ACC112 (cell line): Measurements from ENCODE around the gene PRKD1.
"Not testable (repeated sequence)": the region's sequence is repeated elsewhere in the genome, so short reads cannot be mapped to it uniquely, and the experiment has no call there.

ENCODE experiments used
- H2AFZ ChIP-seq: fragments of 200-600 bp; sonication (generic); one replicate; pipeline ENCODE4 v1.6.0; 2017; ENCODE audit warnings: antibody characterized with exemption, low read length; ENCODE audit not compliant: unreplicated experiment
- H3K27ac ChIP-seq: fragments of 200-600 bp; sonication (generic); 2 replicates; pipeline ENCODE4 v1.5.1; 2014; ENCODE audit warnings: low read depth, mild to moderate bottlenecking, antibody characterized with exemption, low read length, moderate library complexity
- H3K27me3 ChIP-seq: fragments of 200-600 bp; sonication (generic); 2 replicates; pipeline ENCODE4 v1.6.1; 2014; ENCODE audit warnings: mild to moderate bottlenecking, antibody characterized with exemption, low read length, moderate library complexity, mixed read lengths; ENCODE audit not compliant: insufficient read depth
- H3K36me3 ChIP-seq: fragments of 200-600 bp; sonication (generic); 2 replicates; pipeline ENCODE4 v1.6.1; 2016; ENCODE audit warnings: mild to moderate bottlenecking, antibody characterized with exemption, low read length, moderate library complexity, mixed read lengths; ENCODE audit not compliant: insufficient read depth
- H3K4me1 ChIP-seq: fragments of 200-600 bp; sonication (generic); one replicate; pipeline ENCODE4 v1.6.1; 2016; ENCODE audit warnings: low read length, mixed read lengths; ENCODE audit not compliant: insufficient read depth, unreplicated experiment, control insufficient read depth
- H3K4me3 ChIP-seq: fragments of 200-600 bp; sonication (generic); 2 replicates; pipeline ENCODE4 v1.5.1; 2014; ENCODE audit warnings: mild to moderate bottlenecking, low read depth, low read length
- H3K79me2 ChIP-seq: fragments of 200-600 bp; sonication (generic); one replicate; pipeline ENCODE4 v1.6.0; 2016; ENCODE audit warnings: low read length; ENCODE audit not compliant: control insufficient read depth, unreplicated experiment, insufficient read depth

PRKD1 gene

GRCh38 chr14:29799464-29800095, 128.1 kb downstream of the PRKD1 start:
- Histone ChIP-seq H3K4me3 (no peak overlapping the region), H3K4me1 (no peaks in the 10 kb centered on the region), H3K27ac (no peak overlapping the region), H3K27me3 (no peaks in the 10 kb centered on the region), H2AFZ (no peak overlapping the region), H3K36me3 (no peaks in the 10 kb centered on the region), H3K79me2 (peaks cover 7% of the 10 kb centered on the region)

GRCh38 chr14:29798811-29799210, 128.8 kb downstream of the PRKD1 start:
- Histone ChIP-seq H2AFZ (no peak overlapping the region), H3K79me2 (peaks cover 7% of the 10 kb centered on the region), H3K36me3 (no peaks in the 10 kb centered on the region), H3K4me3 (no peak overlapping the region), H3K27me3 (no peaks in the 10 kb centered on the region), H3K4me1 (no peaks in the 10 kb centered on the region), H3K27ac (no peak overlapping the region)

GRCh38 chr14:29798108-29798663, 129.5 kb downstream of the PRKD1 start:
- peaks cover 7% of the 10 kb centered on the region for H3K79me2 ChIP-seq
- H3K4me1 ChIP-seq: no peaks in the 10 kb centered on the region
- no peak overlapping the region for H2AFZ ChIP-seq
- H3K27ac ChIP-seq: no peak overlapping the region
- H3K36me3 ChIP-seq: no peaks in the 10 kb centered on the region
- H3K4me3 ChIP-seq: no peak overlapping the region
- H3K27me3 ChIP-seq: no peaks in the 10 kb centered on the region

GRCh38 chr14:29796853-29797252, 130.8 kb downstream of the PRKD1 start:
- Histone ChIP-seq H3K4me3 (no peak overlapping the region), H3K4me1 (no peaks in the 10 kb centered on the region), H3K79me2 (peaks cover 3% of the 10 kb centered on the region), H3K27ac (no peak overlapping the region), H3K36me3 (no peaks in the 10 kb centered on the region), H2AFZ (no peak overlapping the region), H3K27me3 (no peaks in the 10 kb centered on the region)

GRCh38 chr14:29789475-29789874, 138.2 kb downstream of the PRKD1 start:
- Histone ChIP-seq H3K4me1 (no peaks in the 10 kb centered on the region), H3K4me3 (no peak overlapping the region), H2AFZ (no peak overlapping the region), H3K27me3 (no peaks in the 10 kb centered on the region), H3K79me2 (peaks cover 5% of the 10 kb centered on the region), H3K27ac (no peak overlapping the region), H3K36me3 (no peaks in the 10 kb centered on the region)

GRCh38 chr14:29788093-29788492, 139.6 kb downstream of the PRKD1 start:
- Histone ChIP-seq H3K4me3 (no peak overlapping the region), H3K36me3 (no peaks in the 10 kb centered on the region), H2AFZ (no peak overlapping the region), H3K27me3 (no peaks in the 10 kb centered on the region), H3K4me1 (no peaks in the 10 kb centered on the region), H3K27ac (no peak overlapping the region), H3K79me2 (peaks cover 5% of the 10 kb centered on the region)

- Histone ChIP-seq H2AFZ (no peak overlapping the region), H3K27ac (no peak overlapping the region), H3K4me3 (no peak overlapping the region), H3K79me2 (no peaks in the 10 kb centered on the region), H3K27me3 (no peaks in the 10 kb centered on the region), H3K36me3 (no peaks in the 10 kb centered on the region), H3K4me1 (no peaks in the 10 kb centered on the region)
These were observed 144.1 kb downstream of the PRKD1 start for GRCh38 chr14:29783556-29783955.

GRCh38 chr14:29782041-29782440, 145.6 kb downstream of the PRKD1 start:
- H3K27me3 ChIP-seq: no peaks in the 10 kb centered on the region

GRCh38 chr14:29777142-29777541, 150.5 kb downstream of the PRKD1 start:
- not testable (repeated sequence) for H3K4me3 ChIP-seq, H3K4me1 ChIP-seq, H2AFZ ChIP-seq, H3K79me2 ChIP-seq, H3K36me3 ChIP-seq, H3K27me3 ChIP-seq, H3K27ac ChIP-seq

More at GRCh38 chr14:29782041-29782440, 145.6 kb downstream of the PRKD1 start:
- no peaks in the 10 kb centered on the region for H3K79me2 ChIP-seq
- H3K36me3 ChIP-seq: no peaks in the 10 kb centered on the region
- no peak overlapping the region for H3K27ac ChIP-seq
- no peaks in the 10 kb centered on the region for H3K4me1 ChIP-seq
- H2AFZ ChIP-seq: no peak overlapping the region
- H3K4me3 ChIP-seq: no peak overlapping the region

GRCh38 chr14:29773990-29774389, 153.7 kb downstream of the PRKD1 start:
- Histone ChIP-seq H3K79me2 (peaks cover 7% of the 10 kb centered on the region), H3K4me3 (no peak overlapping the region), H3K4me1 (peaks cover 9% of the 10 kb centered on the region), H2AFZ (no peak overlapping the region), H3K36me3 (peaks cover 6% of the 10 kb centered on the region; the same call in 1 of the 2 replicates), H3K27me3 (no peaks in the 10 kb centered on the region), H3K27ac (no peak overlapping the region)

- Histone ChIP-seq H3K27ac (no peak overlapping the region), H3K4me3 (no peak overlapping the region), H2AFZ (no peak overlapping the region), H3K79me2 (no peaks in the 10 kb centered on the region), H3K27me3 (no peaks in the 10 kb centered on the region), H3K4me1 (peaks cover 5% of the 10 kb centered on the region), H3K36me3 (no peaks in the 10 kb centered on the region)
These were observed 164.2 kb downstream of the PRKD1 start for GRCh38 chr14:29763342-29763858.
